ENCODE data around the gene DUOX2.
"Not testable (repeated sequence)": the region's sequence is repeated elsewhere in the genome, so short reads cannot be mapped to it uniquely, and the experiment has no call there.

The DUOX2 gene

GRCh38 chr15:45099549-45100165 is 14.3 kb downstream of the DUOX2 start:
- DNase-seq, result no peak

DNA sequence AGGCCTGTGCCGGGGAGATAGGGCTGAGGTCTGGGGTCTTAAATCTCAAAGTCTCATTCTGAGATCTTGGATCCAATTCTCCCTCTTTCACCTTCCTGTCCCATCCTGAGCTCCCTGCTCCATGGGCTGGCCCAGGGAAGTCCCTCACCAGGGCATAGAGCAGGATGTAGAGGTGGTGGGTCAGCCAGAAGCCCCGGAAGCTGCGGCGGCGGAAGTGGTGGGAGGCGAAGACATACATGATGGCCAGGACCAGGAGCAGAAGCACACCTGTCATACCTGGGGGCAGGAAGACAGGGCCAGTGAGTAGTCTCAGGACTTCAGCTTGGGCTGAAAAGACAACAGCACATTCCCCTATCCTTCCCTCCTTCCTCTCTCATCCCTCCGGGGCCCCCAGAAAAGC is 16.5 kb downstream of the DUOX2 start:
- no peak for DNase-seq

- no peak for DNase-seq
Measured at GRCh38 chr15:45095661-45096060, 18.3 kb downstream of the DUOX2 start.

DNA sequence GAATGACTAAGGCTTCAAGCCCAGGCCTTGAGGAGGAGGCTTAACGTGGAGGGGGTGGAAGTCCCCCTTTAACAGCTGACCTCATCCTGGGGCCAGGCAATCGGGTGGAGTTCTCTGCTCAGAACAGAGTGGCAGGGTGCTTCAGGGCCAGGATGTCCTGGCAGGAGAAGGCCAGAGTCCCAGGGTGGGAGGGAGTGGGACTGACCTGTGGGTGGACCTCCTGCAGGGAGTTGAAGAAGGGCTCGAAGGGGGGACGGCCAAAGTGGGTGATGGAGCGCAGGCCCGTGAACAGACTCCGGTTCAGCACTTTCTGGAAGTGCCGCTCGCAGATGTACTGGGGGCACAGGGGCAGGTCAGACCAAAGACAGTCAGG is 19.6 kb downstream of the DUOX2 start:
- no peak for DNase-seq

DNA sequence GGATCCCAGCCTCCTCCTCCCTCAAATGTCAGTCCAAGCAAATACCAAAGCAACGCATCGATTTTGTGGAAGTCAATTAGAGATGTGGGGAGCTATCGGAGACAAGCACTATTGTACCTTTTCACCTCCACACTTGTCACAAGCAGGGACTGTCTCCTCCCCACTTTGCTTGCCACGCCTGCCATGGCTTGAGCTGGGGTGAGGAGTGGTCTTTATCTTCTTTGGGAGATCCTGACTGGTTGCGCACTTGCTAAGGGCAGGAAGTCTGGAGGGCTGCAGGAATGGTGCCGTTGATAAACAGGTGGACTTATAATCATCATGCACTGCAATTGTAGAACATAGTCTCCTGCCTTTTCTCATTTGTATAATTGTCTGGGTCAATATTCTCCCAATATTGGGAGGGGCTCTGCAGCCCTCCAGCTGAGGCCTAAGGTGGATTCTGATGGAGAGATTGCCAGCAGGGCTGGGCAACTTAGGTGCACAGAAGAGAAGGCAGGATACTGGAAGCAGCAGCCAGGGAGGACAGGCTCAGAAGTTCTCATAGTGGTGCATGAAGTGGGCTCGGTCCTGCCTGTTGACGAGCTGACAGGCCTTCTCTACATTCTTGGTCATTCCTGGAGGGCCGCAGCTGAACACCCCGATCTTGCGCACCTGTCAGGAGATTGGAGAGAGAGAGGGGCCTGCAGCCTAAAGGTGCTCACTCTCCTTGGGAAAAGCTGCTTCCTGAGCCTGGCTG is 20.2 kb downstream of the DUOX2 start:
- no peak for DNase-seq

DNA sequence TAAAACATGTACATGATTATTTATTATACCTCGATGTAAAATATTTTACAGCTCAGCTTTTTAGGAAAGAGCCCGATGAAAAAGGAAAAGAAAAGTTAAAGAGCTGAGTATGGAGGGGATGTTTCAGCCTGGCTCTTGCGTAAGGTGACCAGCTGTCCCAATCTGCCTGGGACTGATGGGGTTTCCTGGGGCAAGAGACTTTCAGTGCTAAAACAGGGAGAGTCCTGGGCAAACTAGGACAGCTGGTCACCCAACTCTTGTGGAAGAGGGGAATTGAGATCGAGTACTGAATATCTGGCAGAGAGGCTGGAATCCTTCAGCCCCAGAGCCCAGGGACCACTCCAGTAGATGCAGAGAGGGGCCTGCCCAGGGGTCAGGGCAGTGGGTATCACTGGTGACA is 21.0 kb downstream of the DUOX2 start:
- no peak for DNase-seq

GRCh38 chr15:45091576-45091975 is 22.4 kb downstream of the DUOX2 start:
- no peak for DNase-seq

GRCh38 chr15:45091161-45091560 is 22.8 kb downstream of the DUOX2 start:
- DNase-seq, result no peak

GRCh38 chr15:45089712-45090373 is 24.1 kb downstream of the DUOX2 start:
- no peak for DNase-seq

DNA sequence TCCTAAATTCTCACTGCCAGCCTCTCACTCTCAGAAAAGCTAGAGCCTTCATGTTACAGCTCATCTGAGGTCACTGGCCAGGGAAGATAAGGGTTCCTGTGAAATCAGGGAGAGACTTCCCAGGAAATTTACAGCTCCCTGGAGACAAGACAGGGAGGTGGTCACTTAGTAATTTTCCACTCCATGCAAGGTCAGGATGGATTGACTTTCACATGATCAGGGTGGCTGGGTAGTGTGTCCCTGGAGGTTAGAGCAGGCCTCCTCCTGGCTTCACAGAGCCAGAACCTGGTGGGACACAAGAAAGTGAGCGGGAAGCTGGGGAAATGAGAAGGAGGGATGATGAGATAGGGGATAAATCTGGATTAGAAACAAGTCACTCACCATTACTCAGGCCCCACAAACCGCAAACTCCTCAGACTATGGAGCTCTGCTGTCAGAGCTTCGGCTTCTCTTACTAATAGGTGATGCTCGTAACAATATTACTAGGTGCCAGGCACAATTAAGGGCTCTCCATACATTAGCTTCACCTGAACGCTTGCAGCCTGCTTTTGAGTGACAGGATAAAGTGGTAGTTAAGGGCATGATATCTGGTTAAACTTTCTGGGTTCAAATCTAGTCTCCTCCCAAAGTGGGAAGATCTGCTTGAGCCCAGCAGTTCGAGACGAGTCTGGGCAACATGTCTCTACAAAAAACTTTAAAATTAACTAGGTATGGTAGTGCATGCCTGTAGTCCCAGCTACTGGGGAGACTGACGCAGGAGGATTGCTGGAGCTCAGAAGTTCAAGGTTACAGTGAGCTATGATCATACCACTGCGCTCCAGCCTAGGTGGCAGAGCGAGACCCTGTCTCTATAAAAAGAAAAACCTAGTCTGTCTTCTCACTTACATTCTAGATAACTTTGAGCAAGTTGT is 24.9 kb downstream of the DUOX2 start:
- no peak for DNase-seq

- DNase-seq, result no peak
Measured at GRCh38 chr15:45087513-45087912, 26.5 kb downstream of the DUOX2 start.

DNA sequence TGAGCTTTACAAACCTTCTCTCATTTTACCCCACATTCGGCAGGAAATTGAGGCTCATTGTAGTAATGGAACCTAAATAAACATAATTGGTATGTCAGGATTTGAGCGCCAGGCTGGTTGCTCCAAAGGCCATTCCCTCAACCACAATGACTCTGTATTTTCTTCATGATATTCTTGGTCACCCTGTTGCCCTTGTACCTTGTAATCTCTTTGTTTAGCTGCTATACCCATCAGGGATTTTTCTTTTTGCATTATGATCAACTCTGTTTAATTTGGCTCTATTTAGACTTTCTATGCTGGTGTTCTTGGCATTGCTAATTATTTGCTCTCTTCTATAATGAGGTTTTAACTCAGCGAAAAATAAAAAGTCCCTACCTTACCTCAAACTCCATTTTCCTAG is 29.8 kb downstream of the DUOX2 start:
- no peak for DNase-seq

GRCh38 chr15:45083223-45083622 is 30.7 kb downstream of the DUOX2 start:
- no peak for DNase-seq

DNA sequence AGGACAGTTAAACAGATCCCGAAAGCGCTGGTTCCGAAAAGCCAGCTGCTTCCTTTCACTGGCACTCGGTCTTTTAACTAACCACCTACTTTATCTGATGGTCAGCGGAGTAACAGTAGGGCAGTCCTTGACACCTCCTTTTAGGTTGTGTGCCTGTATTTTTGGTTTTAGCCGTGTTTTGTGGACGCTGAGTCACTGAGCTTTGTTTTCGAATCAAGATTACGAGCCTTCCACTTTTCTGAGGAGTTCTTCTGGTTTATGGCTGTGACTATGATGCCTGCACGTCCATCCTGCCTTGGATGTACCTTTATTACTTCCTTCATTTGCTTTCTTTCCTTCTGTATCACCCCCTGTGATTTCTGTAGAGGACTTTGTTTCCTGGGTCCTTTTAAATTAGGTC is 31.6 kb downstream of the DUOX2 start:
- DNase-seq, result not testable (repeated sequence)

GRCh38 chr15:45080593-45080992 is 33.4 kb downstream of the DUOX2 start:
- not testable (repeated sequence) for DNase-seq

DNA sequence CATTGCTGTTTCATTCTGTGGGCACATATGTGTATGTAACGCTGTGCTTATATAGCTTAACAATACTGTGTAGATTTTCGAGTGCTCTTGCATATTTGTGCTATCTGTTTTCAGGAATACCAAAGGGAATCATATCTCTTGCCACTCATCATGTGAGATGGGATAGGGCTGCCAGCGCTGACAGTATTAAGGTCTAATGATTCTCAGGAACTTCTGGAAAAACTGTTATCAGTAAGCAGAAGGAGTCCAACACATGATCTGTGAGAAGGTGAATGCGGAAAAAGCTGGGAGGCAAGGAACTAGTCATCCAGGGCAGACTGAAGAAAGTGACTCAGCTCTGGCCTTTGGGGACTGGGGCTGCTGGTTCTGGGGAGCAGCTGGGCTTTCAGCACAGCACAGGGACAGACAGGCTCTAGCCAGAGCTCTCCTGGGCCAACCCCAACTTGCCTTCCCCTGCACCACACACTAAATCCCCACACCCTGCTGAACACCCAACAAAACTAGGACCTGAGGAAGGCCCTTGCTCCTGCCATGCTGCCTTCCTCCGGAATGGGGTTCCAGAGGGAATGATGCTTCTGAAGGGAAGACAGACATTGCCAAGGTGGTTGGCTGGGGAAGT is 34.2 kb downstream of the DUOX2 start:
- not testable (repeated sequence) for DNase-seq

- DNase-seq, result not testable (repeated sequence)
Measured at GRCh38 chr15:45079201-45079600, 34.8 kb downstream of the DUOX2 start.

- DNase-seq, result not testable (repeated sequence)
Measured at GRCh38 chr15:45077391-45077790, 36.6 kb downstream of the DUOX2 start.

DNA sequence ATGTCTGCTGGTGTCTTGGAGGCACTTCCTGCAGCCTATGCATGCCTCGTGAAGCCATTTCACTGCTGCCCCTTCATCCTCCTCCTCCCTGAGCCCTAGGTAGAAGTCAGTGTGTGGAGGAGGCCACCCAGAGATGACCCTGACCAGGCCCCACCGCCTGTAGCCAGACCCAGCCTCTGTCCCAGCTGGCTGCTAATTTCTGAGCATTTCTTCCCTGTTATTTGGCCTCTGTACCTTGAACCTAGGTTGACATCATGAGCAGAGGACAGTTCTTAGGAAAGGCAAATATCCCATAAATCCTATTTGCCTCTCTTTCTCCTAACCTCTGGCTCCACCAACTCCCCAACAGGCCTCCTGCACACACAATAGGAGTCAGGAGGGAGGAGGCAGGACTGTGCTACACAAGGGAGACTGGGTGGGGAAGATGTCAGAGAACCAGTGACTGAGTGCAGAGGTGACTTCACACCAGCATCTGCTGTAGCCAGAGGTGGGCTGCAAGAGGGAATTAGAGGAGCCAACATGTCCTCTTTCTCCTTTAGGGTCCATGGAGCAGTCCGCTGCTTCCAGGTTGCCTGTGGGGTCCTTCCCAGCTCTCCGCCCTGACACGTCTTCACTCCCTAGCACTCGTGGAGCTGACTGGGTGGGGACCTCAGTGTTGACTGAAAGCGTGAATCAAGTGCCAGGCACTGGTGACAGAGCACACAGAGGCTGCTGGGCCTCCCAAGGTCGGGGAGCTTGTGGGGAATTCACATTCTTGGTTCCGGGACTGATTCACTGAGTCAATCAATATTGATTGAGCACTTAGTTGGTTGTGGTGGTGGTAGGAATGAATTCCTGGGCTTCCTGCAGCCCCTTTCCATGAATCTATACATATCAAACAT is 38.3 kb downstream of the DUOX2 start:
- not testable (repeated sequence) for DNase-seq

DNA sequence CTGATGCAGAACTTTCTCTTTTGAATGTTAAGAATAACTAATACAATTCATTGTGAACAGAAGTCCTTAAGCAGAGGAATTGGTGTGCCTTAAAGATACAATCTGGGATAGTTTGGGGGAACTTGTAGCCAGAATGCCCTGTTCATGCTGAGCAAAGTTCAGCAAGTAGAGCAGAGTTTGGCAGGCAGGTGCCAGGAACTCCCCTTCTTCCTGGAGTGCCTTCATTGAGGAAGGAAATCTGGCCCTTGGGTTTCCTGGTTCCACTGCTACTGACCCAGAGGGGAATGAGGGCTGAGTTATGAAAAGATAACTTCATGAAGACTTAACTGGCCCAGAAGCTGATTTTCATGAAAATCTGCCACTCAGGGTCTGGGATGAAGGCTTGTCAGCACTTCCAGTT is 40.4 kb downstream of the DUOX2 start:
- DNase-seq, result not testable (repeated sequence)

GRCh38 chr15:45069942-45070360 is 44.0 kb downstream of the DUOX2 start:
- DNase-seq, result not testable (repeated sequence)

DNA sequence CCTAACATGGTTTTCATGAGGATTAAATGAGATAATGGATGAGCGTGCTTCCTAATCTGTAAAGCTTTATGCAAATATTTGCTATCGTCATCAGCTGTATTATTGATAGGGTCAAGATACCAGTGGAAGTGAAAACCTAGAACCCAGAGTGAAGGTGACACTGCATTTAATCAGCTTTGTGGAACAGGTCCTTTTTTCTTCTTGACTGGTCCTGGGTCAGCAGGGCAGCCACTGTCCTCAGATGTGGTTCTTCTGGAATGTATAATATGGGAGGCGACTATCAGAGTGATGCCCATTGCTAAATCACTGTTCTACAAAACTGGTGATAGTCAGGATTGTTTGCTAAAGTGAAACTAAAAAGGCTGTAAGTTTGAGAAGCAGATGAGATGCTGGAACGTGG is 49.6 kb downstream of the DUOX2 start:
- DNase-seq, result no peak

Data from NCI-H1436 (cell line).